Measurements from ENCODE around the gene ARHGEF18.

GRCh38 chr19:7301525-7301924 is 47.2 kb upstream of the ARHGEF18 start:
- no peak for TF ChIP-seq CTCF (IDR thresholded peaks at IDR 0.05; ENCODE audit: low read depth, low read length)
- TF ChIP-seq EZH2phosphoT487 (IDR thresholded peaks at IDR 0.05; ENCODE audit: low read depth), result no peak

Data from OCI-LY3 (cell line).